Thymus (tissue), 11 donors: ENCODE measurements around the gene TPO. TPM values are rescaled to one million over a fixed set of nuclear protein-coding genes. Genes with fewer than 3 reads are reported as not detected.

Experiments
- DNase-seq, 9 donors: peaks; one replicate each; pipeline ENCODE4 v3.0.0-alpha.2; 2013; ENCODE audit warnings: low spot score in 9 of 9, low read depth in 6 of 9, missing footprints in 1 of 9
- H3K27ac ChIP-seq, 2 donors: one replicate each; pipeline ENCODE4 v1.5.1; 2013; ENCODE audit warnings: control low read depth in 1 of 2, low read depth in 1 of 2, low read length in 1 of 2, mild to moderate bottlenecking in 1 of 2, moderate library complexity in 1 of 2
- H3K27me3 ChIP-seq, 2 donors: one replicate each; pipeline ENCODE4 v1.5.1; 2013; ENCODE audit warnings: low read length in 1 of 2; ENCODE audit not compliant: control insufficient read depth in 2 of 2, insufficient read depth in 1 of 2
- H3K36me3 ChIP-seq, 2 donors: one replicate each; pipeline ENCODE4 v1.5.1; 2013; ENCODE audit warnings: low read length in 1 of 2, mild to moderate bottlenecking in 1 of 2, moderate library complexity in 1 of 2; ENCODE audit not compliant: control insufficient read depth in 2 of 2, insufficient read depth in 2 of 2
- H3K4me1 ChIP-seq, 2 donors: one replicate each; pipeline ENCODE4 v1.5.1; 2013; ENCODE audit warnings: low read length in 2 of 2; ENCODE audit not compliant: control insufficient read depth in 2 of 2, insufficient read depth in 2 of 2
- H3K4me3 ChIP-seq, 2 donors: one replicate each; pipeline ENCODE4 v1.5.1; 2013; ENCODE audit warnings: low read length in 2 of 2, control low read depth in 1 of 2, mild to moderate bottlenecking in 1 of 2
- H3K9me3 ChIP-seq, 2 donors: one replicate each; pipeline ENCODE4 v1.5.1; 2013; ENCODE audit warnings: low read length in 1 of 2, mild to moderate bottlenecking in 1 of 2; ENCODE audit not compliant: control insufficient read depth in 2 of 2, insufficient read depth in 1 of 2
- WGBS: extraction: QIAGEN DNeasy Blood & Tissue Kit; methylation state at CpG from one replicate; pipeline ENCODE4 v1.1.7; 2013; 5-methylcytosine and 5-hydroxymethylcytosine counted together
- polyA plus RNA-seq: library from polyadenylated mRNA; stranded (reverse); fragments of 200-250 nt; gene quantifications from one replicate; pipeline ENCODE4 v1.2.3, GENCODE V29; 2013
- total RNA-seq: library from RNA; stranded (reverse); fragments of 120-200 nt; gene quantifications from one replicate; pipeline ENCODE4 v1.2.4, GENCODE V29; 2013
- donor health status: healthy.

TPO gene
- total and polyA plus RNA-seq, 2 donors = 0.05 to 2.0 TPM

DNA sequence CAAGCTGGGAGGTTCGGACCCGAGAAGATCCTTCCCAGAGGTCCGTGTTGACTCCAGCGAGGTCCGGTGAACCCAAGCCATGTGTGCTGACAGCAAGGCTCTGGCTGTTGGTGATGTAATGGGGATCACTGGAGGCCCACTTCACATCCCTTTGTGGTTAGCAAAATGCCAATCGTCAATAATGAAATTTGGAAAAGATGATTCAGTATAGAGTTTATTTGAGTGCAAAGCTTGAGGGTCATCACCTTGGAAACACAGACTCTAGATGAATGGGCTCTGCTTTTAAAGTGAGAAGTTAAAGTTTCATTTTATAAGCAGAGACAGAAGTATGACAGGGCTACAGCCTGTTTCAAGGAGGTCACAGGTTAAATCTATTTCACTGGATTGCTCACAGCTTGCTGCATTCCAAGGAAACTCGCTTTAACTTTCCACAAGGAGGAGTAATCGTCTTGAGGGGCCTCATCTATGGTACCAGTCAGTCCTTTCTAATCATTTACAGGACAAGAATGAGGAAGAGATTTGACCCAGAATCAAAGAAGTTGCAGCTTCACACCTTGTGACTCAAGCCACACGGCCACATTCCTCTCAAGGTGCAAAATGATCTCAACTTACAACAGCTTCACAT is 140.5 kb downstream of the TPO start:
- H3K27me3 ChIP-seq = peaks cover 0 to 9% of the 10 kb centered on the region in 2 donors
- no peaks in the 10 kb centered on the region for H3K9me3 ChIP-seq
- no peak overlapping the region for H3K27ac ChIP-seq
- no peak for DNase-seq
- WGBS = 80% methylated on average over 9 of the region's 9 CpGs
- H3K4me3 ChIP-seq = no peak overlapping the region
- H3K36me3 ChIP-seq = no peaks in the 10 kb centered on the region
- peaks cover 0 to 4% of the 10 kb centered on the region in 2 donors for H3K4me1 ChIP-seq

DNA sequence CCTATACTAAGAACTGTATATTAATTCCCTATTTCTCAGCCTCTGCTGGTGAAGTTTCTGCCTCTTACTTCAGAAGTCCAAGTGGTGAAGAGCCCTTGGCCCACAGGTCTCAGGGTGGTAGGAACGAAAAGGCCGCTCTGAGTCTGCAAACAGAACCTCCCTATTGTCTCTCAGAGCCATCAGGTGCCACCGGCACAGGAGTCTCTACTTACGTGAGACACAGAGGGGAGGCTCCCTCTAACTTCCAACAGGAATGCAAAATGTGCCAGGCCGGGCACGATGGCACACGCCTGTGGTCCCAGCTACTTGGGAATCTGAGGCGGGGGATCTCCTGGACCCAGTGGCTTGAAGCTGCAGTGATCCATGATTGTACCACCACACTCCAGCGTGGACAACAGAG is 143.0 kb downstream of the TPO start:
- no peak overlapping the region for H3K4me3 ChIP-seq
- H3K27ac ChIP-seq = no peak overlapping the region
- 91% methylated on average over 9 of the region's 9 CpGs for WGBS
- no peaks in the 10 kb centered on the region for H3K4me1 ChIP-seq
- no peaks in the 10 kb centered on the region for H3K36me3 ChIP-seq
- H3K27me3 ChIP-seq = peaks cover 0 to 7% of the 10 kb centered on the region in 2 donors
- H3K9me3 ChIP-seq = no peaks in the 10 kb centered on the region
- DNase-seq = no peak

DNA sequence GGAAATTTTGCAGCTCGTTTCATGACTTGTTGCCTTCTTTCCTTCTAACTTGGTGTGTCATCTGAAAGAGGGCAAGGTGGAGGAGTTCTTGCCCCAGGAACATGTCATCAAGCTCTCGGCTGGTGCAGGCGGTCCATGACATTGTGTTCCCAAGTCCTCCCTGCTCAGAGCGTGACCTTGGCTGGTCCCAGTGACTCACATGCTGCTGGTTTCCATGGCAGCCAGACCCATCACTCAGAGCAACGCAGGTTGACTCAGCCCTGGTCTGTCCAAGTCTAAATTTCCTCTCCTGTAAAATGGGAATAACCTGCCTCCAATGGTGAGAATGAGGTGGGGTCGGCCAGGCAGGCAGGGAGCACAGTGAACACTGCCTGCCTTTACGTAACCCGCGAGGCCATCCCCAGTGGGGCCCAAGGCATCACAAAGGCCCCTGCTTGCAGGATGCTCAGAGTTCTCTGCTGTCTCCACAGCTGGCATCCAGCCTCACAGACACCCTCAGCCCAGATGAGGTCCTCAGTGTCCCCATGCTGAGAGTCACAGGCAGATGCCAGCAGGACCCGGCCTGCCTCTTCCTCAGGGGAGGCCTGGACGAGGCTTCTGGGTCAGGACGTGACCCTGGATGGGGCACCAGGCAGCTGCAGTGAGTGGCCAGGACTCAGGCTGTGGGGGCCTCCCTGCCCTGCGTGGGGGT is 143.7 kb downstream of the TPO start:
- Histone ChIP-seq H3K9me3 (no peaks in the 10 kb centered on the region), H3K4me1 (no peaks in the 10 kb centered on the region), H3K4me3 (no peak overlapping the region), H3K27me3 (peaks cover 0 to 7% of the 10 kb centered on the region in 2 donors), H3K27ac (no peak overlapping the region), H3K36me3 (no peaks in the 10 kb centered on the region)
- no peak for DNase-seq
- 95% methylated on average over 13 of the region's 13 CpGs for whole genome bisulfite sequencing

DNA sequence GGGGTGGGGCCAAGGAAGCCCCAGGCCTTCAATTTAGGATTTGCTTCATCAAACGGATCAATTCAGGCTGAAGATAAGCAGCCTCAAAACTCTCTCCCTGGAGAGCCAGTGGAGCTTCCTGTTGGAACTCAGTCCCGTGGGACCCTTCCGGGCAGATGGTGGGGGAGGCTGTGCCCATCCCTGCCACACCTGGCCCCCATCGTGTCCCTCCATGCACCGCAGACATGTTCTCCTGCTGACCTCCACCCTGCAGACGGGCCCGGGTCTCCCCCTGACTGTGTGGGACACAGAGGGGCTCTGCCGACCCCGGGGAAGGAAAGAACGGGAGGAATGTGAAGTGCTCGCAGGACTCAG is 144.2 kb downstream of the TPO start:
- 95% methylated on average over 11 of the region's 11 CpGs for WGBS
- Histone ChIP-seq H3K9me3 (no peaks in the 10 kb centered on the region), H3K27ac (no peak overlapping the region), H3K4me3 (no peak overlapping the region), H3K27me3 (peaks cover 0 to 4% of the 10 kb centered on the region in 2 donors), H3K4me1 (no peaks in the 10 kb centered on the region), H3K36me3 (no peaks in the 10 kb centered on the region)
- DNase-seq = no peak

DNA sequence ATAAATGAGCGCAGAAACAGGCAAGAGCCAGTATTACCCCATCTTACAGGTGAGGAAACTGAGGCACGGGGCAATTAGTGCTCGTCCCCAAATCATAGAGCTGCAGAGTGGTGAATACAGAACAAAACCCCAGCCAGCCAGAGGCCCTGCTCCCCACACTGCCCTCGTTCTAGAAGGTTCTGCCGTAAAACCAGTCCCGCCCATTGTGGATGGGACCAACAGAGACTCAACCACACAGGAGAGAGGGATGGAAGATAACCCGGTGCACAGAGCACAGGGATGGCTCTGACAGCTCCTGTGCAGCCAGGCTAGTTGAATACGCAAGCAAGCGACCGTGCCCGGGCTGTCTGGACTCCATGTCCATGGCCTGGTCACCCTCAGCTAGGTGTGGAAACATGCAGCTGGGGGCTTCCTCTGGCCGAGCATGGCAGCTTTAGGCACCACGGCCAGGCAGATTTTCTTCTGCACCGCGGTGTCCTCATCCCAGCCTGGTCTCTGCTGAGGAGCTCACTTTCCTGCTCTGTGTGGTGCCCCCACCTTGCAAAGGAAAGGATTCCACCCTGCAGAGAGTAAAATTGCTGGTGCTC is 146.4 kb downstream of the TPO start:
- no peak for DNase-seq
- Histone ChIP-seq H3K27ac (no peak overlapping the region), H3K4me3 (no peak overlapping the region), H3K36me3 (no peaks in the 10 kb centered on the region), H3K27me3 (peaks cover 0 to 6% of the 10 kb centered on the region in 2 donors), H3K9me3 (peaks cover 0 to 3% of the 10 kb centered on the region in 2 donors), H3K4me1 (peaks cover 0 to 6% of the 10 kb centered on the region in 2 donors)
- WGBS = 94% methylated on average over 15 of the region's 15 CpGs

DNA sequence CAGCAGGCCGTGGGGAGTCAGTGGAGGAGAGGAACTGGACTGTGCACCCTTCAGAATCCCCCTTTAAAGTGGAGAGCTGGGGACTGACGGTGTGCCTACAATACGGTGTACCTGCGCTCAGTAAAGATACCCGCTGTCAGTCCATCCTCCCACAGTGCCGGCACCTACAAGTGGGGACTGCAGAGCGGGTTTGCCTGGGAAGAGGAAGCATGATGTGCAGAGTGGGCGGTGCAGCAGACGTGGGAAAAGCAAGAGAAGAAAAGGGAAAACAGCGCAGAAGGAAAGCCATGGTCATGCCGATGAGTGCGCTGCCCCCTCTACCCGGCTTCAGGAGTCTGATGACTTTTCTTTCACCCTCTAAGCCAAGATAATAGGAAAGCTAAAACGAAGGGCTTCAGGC is 148.0 kb downstream of the TPO start:
- Histone ChIP-seq H3K9me3 (peaks cover 0 to 8% of the 10 kb centered on the region in 2 donors), H3K4me3 (no peak overlapping the region), H3K27ac (no peak overlapping the region), H3K36me3 (no peaks in the 10 kb centered on the region), H3K27me3 (peaks cover 0 to 6% of the 10 kb centered on the region in 2 donors), H3K4me1 (peaks cover 0 to 6% of the 10 kb centered on the region in 2 donors)
- WGBS = 91% methylated on average over 14 of the region's 14 CpGs
- no peak for DNase-seq

DNA sequence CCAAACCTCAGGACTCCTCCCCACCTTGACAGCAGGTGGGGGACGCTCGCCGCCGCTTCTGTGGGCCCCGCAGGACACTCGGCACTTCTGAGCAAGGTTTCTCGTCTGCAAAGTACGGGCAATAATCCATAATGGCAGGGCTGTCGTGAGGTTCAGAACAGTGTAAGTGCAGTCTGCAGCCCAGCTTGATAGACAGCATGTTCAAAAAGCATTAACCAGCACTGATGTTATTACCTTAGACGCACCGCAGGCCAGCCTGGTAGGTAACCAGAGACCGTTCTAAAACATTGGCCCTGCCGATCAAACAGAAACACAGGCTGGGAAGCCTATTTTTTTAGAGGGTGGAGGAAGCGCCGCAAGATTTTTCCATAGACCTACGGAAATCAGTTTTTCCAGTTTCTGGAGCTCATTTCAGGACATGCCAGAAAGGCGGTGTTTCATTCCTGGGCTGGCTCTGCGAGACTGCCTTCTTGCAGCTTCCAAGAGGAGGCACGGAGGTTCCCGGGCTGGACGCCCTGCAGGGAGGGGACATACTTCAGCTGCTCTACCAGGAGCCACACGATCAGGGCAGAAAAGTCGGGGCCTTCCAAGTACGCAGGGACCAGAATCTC is 148.7 kb downstream of the TPO start:
- Histone ChIP-seq H3K27ac (no peak overlapping the region), H3K27me3 (peaks cover 0 to 6% of the 10 kb centered on the region in 2 donors), H3K9me3 (peaks cover 0 to 8% of the 10 kb centered on the region in 2 donors), H3K4me1 (peaks cover 0 to 6% of the 10 kb centered on the region in 2 donors), H3K36me3 (no peaks in the 10 kb centered on the region), H3K4me3 (no peak overlapping the region)
- 91% methylated on average over 24 of the region's 24 CpGs for WGBS
- no peak for DNase-seq

DNA sequence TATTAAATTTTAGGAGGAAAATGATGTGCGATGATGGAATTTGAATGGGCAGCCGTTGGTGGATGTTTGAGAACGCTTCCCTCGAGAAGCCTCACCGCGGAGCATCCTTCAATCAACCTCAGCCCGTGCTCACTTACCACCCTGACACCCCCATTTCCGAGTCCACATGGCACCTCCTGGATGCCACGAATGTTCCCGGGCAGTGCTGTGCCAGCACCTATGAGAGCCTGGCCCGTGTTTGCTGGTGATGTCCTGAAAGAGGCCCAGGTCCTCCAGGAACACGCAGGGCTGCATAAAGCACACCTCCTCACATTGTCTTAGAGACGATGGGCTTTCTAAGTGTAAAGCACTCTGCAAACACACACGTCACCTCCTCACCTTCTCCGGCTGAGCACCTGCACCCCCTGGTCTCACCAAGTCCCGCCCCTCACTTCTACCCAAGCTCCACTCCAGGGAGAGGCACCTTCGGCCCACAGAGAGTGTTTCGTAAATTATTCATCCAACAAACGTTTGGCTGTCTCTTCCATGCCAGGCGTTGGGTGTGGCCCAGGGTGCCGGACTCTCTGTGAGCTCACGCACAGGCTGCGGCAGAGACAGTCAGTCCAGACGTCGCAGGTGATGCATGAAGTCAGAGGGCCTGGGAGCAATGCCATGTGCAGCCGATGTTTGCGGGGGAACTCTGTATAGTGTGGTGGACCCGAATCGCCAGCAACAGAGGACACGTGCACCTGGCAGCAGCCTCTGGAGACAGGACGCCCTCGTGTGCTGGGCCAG is 150.0 kb downstream of the TPO start:
- no peak for DNase-seq
- 96% methylated on average over 32 of the region's 32 CpGs for WGBS

More for the DNA sequence above, 150.0 kb downstream of the TPO start:
- H3K9me3 ChIP-seq = peaks cover 0 to 12% of the 10 kb centered on the region in 2 donors
- no peaks in the 10 kb centered on the region for H3K36me3 ChIP-seq
- H3K27me3 ChIP-seq = peaks cover 0 to 6% of the 10 kb centered on the region in 2 donors
- H3K4me3 ChIP-seq = no peak overlapping the region
- no peak overlapping the region for H3K27ac ChIP-seq
- H3K4me1 ChIP-seq = peaks cover 0 to 6% of the 10 kb centered on the region in 2 donors
